Osteocyte (in vitro differentiated cells): ENCODE data around the gene RFX2. TPM values are rescaled to one million over a fixed set of nuclear protein-coding genes. Genes with fewer than 3 reads are reported as not detected.

ENCODE experiments used
- total RNA-seq: library from RNA; stranded (reverse); gene quantifications from 2 replicates; pipeline ENCODE4 v1.2.1, GENCODE V29; 2021

Gene RFX2
- total RNA-seq, 1 donor from 2014 or later = 5.3 TPM

Other genes with a start within 250 kb of the RFX2 start
- not detected in 2 replicates for gene FUT5, start 240.0 kb downstream of the RFX2 start, total RNA-seq
- 253 and 259 TPM in 2 replicates for gene NDUFA11, start 206.7 kb downstream of the RFX2 start, total RNA-seq
- gene VMAC, start 205.6 kb downstream of the RFX2 start, total RNA-seq = 10.0 and 10.7 TPM in 2 replicates
- gene CAPS, start 196.2 kb downstream of the RFX2 start, total RNA-seq = 14.4 and 15.6 TPM in 2 replicates
- 74.9 and 81.9 TPM in 2 replicates for gene RANBP3, start 132.4 kb downstream of the RFX2 start, total RNA-seq
- not detected in 2 replicates for gene ACSBG2, start 25.2 kb upstream of the RFX2 start, total RNA-seq
- gene MLLT1, start 169.5 kb upstream of the RFX2 start, total RNA-seq = 65.8 and 68.8 TPM in 2 replicates
- not detected in 2 replicates for gene ACER1, start 223.1 kb upstream of the RFX2 start, total RNA-seq